SK-N-SH (cell line): Measurements from ENCODE around the gene FMNL2. TPM values are rescaled to one million over a fixed set of nuclear protein-coding genes. Genes with fewer than 3 reads are reported as not detected.

ENCODE experiments used
- CTCF ChIA-PET: fragments of 300-600, 350-600 bp; formaldehyde crosslinking; extraction: SDS; loops from one replicate; lab custom pipeline; 2021; lab: Yijun Ruan, JAX
- POLR2A ChIA-PET: fragments of 350-600 bp; sonication (Branson Sonifier 250); formaldehyde crosslinking; extraction: SDS; loops from one replicate; lab custom pipeline; 2020; ENCODE audit warnings: antibody characterized with exemption, inconsistent platforms; lab: Yijun Ruan, JAX
- DNase-seq: peaks from one replicate; pipeline ENCODE4 v3.0.0; 2012
- H2AFZ ChIP-seq: fragments of 200-600 bp; sonication (generic); 2 replicates; pipeline ENCODE4 v1.8.1; 2016; ENCODE audit warnings: antibody characterized with exemption, mild to moderate bottlenecking, low read depth
- H3F3A ChIP-seq: fragments of 200-600 bp; sonication (generic); replicated peaks from 2 replicates; pipeline ENCODE3; 2016; ENCODE audit warnings: antibody characterized with exemption, mild to moderate bottlenecking; ENCODE audit not compliant: insufficient read depth
- H3K27ac ChIP-seq, 2 experiments: fragments of 200-500 bp in 1 of 2; fragments of 200-600 bp in 1 of 2; sonication (Bioruptor generic) in 1 of 2; sonication (generic), shearing (Covaris generic) in 1 of 2; 2 replicates each; pipeline versions ENCODE4 v1.5.1 to v1.6.1; 2014 to 2016; ENCODE audit warnings: low read depth in 2 of 2, inconsistent platforms in 1 of 2, low read length in 1 of 2, mild to moderate bottlenecking in 1 of 2, mixed read lengths in 1 of 2
- H3K27me3 ChIP-seq: fragments of 200-600 bp; sonication (generic), shearing (Covaris generic); 2 replicates; pipeline ENCODE4 v1.6.1; 2016; ENCODE audit warnings: mixed run types; ENCODE audit not compliant: insufficient read depth
- H3K36me3 ChIP-seq, 2 experiments: fragments of 200-500 bp in 1 of 2; fragments of 200-600 bp in 1 of 2; sonication (Bioruptor generic) in 1 of 2; sonication (generic) in 1 of 2; replicated peaks in 1 of 2; 2 replicates each; pipeline versions ENCODE3 to v1.5.1; 2014 to 2016; ENCODE audit warnings: low read length in 1 of 2, mild to moderate bottlenecking in 1 of 2; ENCODE audit not compliant: insufficient read depth in 2 of 2, control insufficient read depth in 1 of 2
- H3K4me1 ChIP-seq, 2 experiments: fragments of 200-500 bp in 1 of 2; fragments of 200-600 bp in 1 of 2; sonication (Bioruptor generic) in 1 of 2; sonication (generic), shearing (Covaris generic) in 1 of 2; 2 replicates each; pipeline versions ENCODE4 v1.5.1 to v1.6.1; 2014 to 2016; ENCODE audit warnings: low read depth in 1 of 2, low read length in 1 of 2, mixed run types in 1 of 2; ENCODE audit not compliant: insufficient read depth in 2 of 2, control insufficient read depth in 1 of 2
- H3K4me2 ChIP-seq: fragments of 200-600 bp; sonication (generic), shearing (Covaris generic); 2 replicates; pipeline ENCODE4 v1.6.1; 2017; ENCODE audit warnings: mixed run types
- H3K4me3 ChIP-seq, 2 experiments: fragments of 200-500 bp in 1 of 2; fragments of 200-600 bp in 1 of 2; sonication (Bioruptor generic) in 1 of 2; sonication (generic), shearing (Covaris generic) in 1 of 2; 2 replicates each; pipeline versions ENCODE4 v1.5.1 to v1.8.1; 2014 to 2016; ENCODE audit warnings: low read depth in 2 of 2, inconsistent platforms in 1 of 2, low read length in 1 of 2, mild to moderate bottlenecking in 1 of 2, mixed read lengths in 1 of 2, moderate library complexity in 1 of 2
- H3K79me2 ChIP-seq: fragments of 200-600 bp; sonication (generic); 2 replicates; pipeline ENCODE4 v1.8.1; 2017; ENCODE audit warnings: mild to moderate bottlenecking; ENCODE audit not compliant: insufficient read depth
- H3K9ac ChIP-seq: fragments of 200-600 bp; sonication (generic); 2 replicates; pipeline ENCODE4 v1.6.1; 2017; ENCODE audit warnings: mixed run types
- H3K9me2 ChIP-seq: fragments of 200-600 bp; sonication (generic); 2 replicates; pipeline ENCODE4 v1.6.1; 2017; ENCODE audit warnings: mixed run types
- H3K9me3 ChIP-seq: fragments of 200-600 bp; sonication (generic); 2 replicates; pipeline ENCODE4 v1.6.1; 2017; ENCODE audit warnings: mixed run types, mild to moderate bottlenecking, moderate library complexity
- H4K20me1 ChIP-seq: fragments of 200-600 bp; sonication (generic); 2 replicates; pipeline ENCODE4 v1.6.1; 2017; ENCODE audit warnings: mild to moderate bottlenecking, mixed run types; ENCODE audit not compliant: insufficient read depth
- EP300 ChIP-seq, 2 experiments: IDR thresholded peaks; 2 replicates each; pipeline versions ENCODE4 v1.4.0 to v1.6.1; 2012; ENCODE audit warnings: borderline replicate concordance in 1 of 2, low read depth in 1 of 2, low read length in 1 of 2
- EZH2phosphoT487 ChIP-seq: fragments of 200-600 bp; sonication (generic); IDR thresholded peaks from 2 replicates; pipeline ENCODE4 v1.6.1; 2017; ENCODE audit warnings: low read depth, mixed run types, mild to moderate bottlenecking, antibody characterized with exemption, moderate library complexity, borderline replicate concordance
- FOSL2 ChIP-seq: IDR thresholded peaks from 2 replicates; pipeline ENCODE4 v1.4.0; 2012; ENCODE audit warnings: low read depth, mild to moderate bottlenecking, moderate library complexity, borderline replicate concordance
- GATA2 ChIP-seq: sonication (generic); formaldehyde crosslinking; IDR thresholded peaks from 2 replicates; pipeline ENCODE4 v1.5.0; 2020; ENCODE audit warnings: mild to moderate bottlenecking, missing genetic modification reagents
- IRF3 ChIP-seq: fragments of 150-350 bp; IDR thresholded peaks from 2 replicates; pipeline ENCODE4 v1.6.1; 2016; ENCODE audit warnings: mild to moderate bottlenecking, low read depth, low read length
- NRF1 ChIP-seq: IDR thresholded peaks from 2 replicates; pipeline ENCODE4 v1.6.1; 2012; ENCODE audit warnings: low read depth, mild to moderate bottlenecking, low read length
- REST ChIP-seq: IDR thresholded peaks from 2 replicates; pipeline ENCODE4 v1.6.1; 2012; ENCODE audit warnings: mild to moderate bottlenecking, low read depth, low read length, moderate library complexity
- RFX5 ChIP-seq: IDR thresholded peaks from 2 replicates; pipeline ENCODE4 v1.6.1; 2012; ENCODE audit warnings: mild to moderate bottlenecking, improper control_type of control experiment, low read length
- RXRA ChIP-seq: IDR thresholded peaks from 2 replicates; pipeline ENCODE4 v1.4.0; 2012; ENCODE audit warnings: low read depth, mild to moderate bottlenecking, borderline replicate concordance
- TCF12 ChIP-seq: IDR thresholded peaks from 2 replicates; pipeline ENCODE4 v1.4.0; 2012
- polyA plus RNA-seq, 3 experiments: library from polyadenylated mRNA; depleted of rRNA; stranded (reverse); fragments of >200 nt; gene quantifications; 2 replicates each; pipeline ENCODE4 v1.2.3, GENCODE V29; 2012

FMNL2 gene
- polyA plus RNA-seq, 1 of the 3 experiments (the other 2 are of a cell fraction), result 14.5 TPM

- TF ChIP-seq TCF12 (no peak), GATA2 (CRISPR knock-in tag) (no peak), RXRA (no peak), EZH2phosphoT487 (no peak)
Measured at GRCh38 chr2:152350155-152350679, 15.2 kb downstream of the FMNL2 start (continued).

GRCh38 chr2:152352616-152353015, 17.6 kb downstream of the FMNL2 start:
- Histone ChIP-seq H4K20me1 (peaks cover 6% of the 10 kb centered on the region; the same call in 1 of the 2 replicates), H3K9ac (no peak overlapping the region), H3K4me3 (no peak overlapping the region), H3K27ac (no peak overlapping the region), H3K9me2 (no peaks in the 10 kb centered on the region), H2AFZ (no peak overlapping the region), H3F3A (peaks cover 17% of the 10 kb centered on the region), H3K79me2 (peaks cover 34% of the 10 kb centered on the region), H3K4me1 (peaks cover 0 to 20% of the 10 kb centered on the region in 2 experiments; a peak in 2 of 4 replicates), H3K36me3 (peaks cover 0 to 2% of the 10 kb centered on the region in 2 experiments), H3K9me3 (no peaks in the 10 kb centered on the region), H3K4me2 (no peak overlapping the region), H3K27me3 (no peaks in the 10 kb centered on the region)
- TF ChIP-seq IRF3 (no peak), EP300 (IDR thresholded peaks at IDR 0.05; ENCODE audit: borderline replicate concordance in 1 of 2, low read depth in 1 of 2, low read length in 1 of 2) (no peak), RFX5 (no peak), FOSL2 (no peak), NRF1 (no peak), REST (no peak)
- DNase-seq, result no peak
- ChIA-PET POLR2A (no interaction called here), CTCF (interaction anchor here (1.2 to 3.5 kb wide), 2 partner anchors 17 to 284 kb away, joined by 3 to 13 read pairs; partner anchors contain the start of gene FMNL2)
